CD1c-positive myeloid dendritic cell (primary cell): ENCODE results near the gene RND3.
A peak's percentile ranks its signal among the peaks of the same experiment; 100 is the strongest.

ENCODE experiments used
- DNase-seq: peaks from one replicate; pipeline ENCODE4 v3.0.0-alpha.2; 2016; ENCODE audit errors: extremely low spot score

Gene RND3, protein sequence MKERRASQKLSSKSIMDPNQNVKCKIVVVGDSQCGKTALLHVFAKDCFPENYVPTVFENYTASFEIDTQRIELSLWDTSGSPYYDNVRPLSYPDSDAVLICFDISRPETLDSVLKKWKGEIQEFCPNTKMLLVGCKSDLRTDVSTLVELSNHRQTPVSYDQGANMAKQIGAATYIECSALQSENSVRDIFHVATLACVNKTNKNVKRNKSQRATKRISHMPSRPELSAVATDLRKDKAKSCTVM

DNA sequence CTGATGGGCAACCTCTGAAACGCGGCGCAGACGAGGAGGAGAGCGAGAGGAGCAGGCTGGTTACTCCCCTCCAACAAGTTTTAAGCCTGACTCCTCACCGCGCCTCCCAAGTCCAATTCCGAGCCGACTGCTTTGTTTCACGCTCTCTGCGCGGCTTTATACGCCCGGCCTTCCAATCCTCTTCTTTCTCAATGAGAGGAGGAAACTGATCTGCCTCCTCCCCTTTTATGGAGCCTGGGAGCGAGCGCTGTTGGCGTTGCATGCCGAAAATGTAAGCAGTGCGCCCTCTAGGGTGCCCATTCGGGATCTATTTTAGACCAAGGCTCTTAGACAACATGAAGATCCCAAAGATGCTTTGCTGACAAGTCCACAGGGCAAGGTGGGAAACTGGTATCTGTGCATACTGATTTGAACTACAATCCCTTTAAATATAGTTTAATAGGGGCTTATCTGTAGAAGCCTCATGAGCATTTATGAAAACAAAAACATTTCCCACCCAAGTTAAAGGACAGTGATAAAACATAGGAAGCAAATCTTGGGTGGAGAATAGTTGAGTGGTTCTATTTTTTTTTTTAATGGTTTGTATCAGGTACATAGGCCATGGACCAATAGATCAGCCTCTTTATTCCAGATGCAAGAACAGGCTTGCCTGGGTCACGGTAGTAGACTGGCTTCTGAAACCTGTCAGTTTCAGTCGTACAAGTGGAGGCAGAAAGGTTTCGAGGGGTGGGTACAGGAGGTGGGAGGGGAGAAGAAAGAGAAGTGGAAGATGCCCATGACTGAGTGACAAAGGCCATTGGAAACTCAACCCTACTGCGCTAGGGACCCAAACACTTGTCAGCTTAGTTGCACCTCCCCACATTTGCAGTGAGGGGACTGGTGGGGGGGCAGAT, at the start of gene RND3:
RND3 (minus strand) TSS at position 131 of the 893 bp plus-strand sequence. CDS start 250 bp downstream, outside the sequence.
- peak; percentile 74 for DNase-seq

DNA sequence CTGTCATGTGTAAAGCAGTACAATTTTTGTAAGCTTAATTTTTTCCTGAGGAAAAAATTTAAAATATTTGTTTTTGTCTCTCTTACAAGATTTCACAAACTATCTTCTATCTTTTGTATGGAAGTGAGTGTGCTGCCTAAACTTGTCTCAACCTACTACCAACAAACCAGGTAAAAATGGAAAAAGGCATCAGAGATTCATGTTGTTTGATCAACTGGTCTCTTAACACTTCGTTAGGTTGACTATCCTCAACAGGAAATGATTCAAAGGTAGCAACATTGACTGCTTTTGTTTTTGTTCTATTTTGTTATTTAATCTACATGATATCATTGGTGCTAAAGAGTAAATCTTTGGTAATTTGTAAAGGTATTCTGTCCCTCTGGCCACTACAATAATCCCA, 47.7 kb upstream of the RND3 start:
- no peak for DNase-seq

DNA sequence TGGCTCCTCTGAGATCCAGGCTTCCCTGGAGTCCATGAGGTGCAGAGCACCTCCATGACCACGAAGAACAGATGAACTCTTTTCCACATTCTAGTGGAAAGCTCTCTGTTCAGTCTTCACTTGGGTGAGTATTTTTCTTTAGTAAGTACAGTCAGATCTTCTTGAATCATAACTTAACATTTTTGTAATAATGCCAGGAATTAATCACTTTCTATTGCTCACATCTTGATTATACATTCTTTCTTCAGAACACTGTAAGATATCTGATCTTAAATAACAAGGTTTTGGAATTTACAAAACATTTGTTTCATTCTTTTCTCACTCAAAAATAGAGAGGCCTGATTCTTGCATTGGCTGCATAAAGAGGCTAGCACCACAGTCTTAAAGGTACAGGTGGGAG, 45.4 kb upstream of the RND3 start:
- no peak for DNase-seq

DNA sequence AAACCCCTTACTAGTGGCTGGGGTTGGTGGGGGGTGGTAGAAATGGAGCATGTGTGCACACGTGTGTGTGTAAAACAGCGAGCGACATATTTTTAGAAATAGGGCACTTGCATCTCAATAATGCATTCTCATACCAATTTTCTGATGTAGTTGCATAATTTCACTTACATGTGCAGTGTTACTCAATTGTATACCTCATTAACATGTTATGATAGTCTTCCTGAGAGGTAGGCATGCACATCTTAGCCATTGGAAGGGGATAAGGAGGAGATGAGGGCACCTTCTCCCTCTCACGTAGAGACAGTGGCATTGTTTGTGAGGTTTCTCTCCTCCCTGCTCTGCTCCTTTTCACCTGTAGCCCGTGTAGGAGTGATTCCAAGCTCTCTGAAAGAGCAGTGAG, 44.6 kb upstream of the RND3 start:
- DNase-seq = no peak

DNA sequence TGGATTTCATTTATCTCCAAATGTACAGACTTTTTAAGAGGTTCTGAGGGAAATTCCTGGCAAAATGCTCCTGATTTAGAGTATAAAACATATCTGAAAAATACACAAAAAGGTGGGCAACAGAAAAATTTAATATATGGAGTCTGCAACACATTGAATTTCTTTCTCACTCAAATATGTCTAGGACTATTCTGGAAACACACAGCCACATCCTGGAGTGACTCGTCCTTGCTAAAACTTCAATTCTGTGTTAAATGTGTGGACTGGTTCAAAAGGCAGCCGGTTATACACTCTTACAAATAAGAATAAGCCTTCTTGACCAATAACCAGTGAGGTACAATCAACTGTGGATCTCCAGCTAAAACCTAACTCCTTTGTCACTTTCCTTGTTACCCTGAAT, 44.1 kb upstream of the RND3 start:
- DNase-seq = no peak

DNA sequence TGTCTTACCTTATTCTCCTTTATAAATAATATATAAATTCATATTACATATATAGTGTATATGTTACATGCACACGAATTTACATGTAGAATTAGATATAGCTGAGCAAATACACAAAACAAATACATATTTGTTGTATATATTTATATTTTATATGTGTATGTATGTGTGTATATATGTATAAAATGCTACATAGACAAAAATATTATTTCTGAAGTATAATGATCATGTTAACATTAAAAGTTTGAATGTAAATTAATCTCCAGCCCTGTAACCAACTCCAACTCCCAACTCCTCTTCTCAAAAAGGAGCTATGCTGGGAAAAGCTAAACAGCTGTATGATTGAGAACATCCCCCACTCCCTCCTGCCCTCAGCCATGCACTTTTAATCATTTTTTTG, 42.7 kb upstream of the RND3 start:
- DNase-seq = no peak

DNA sequence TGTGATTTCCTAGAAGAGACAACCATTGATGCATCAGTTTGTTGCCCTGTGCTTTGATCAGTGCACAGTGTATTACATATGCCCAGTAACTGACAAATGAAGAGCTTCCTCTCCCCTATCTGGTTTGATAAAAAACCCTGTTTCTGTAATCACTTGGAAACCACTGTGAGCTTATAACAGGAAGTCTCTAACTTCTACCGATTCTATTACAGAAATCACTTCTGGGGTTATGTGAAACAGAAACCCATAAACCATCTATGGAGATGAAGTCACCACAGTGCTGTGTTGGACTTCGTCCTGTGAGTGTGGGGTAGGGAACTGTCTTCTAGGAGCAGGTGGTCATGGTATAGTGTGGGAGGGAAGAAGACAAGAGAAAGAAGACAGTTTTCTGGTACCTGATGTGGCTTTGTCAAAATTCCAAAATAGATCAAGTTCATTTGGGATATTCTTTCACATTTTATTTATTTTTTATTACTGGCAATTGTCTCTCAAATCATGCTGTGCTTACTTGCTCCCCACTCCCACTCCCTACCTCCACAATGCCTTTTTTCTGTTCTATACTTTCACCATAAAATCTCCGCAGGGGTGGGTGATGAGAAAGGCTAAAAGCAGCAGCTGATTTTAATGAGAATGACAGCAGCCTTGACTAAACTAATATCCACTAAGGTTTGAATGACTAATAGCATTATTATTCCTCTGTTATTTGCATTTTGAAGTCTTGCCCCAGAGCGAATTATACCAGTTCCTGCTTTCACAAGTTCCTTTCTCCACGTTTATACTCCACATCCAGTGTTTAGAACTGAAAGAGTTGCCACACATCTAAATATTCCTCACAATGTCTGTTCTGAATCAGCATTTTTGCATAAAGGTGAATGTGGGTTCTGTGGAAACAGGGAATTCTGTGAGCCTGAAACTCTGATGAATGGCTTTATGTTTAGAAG, 41.7 kb upstream of the RND3 start:
- no peak for DNase-seq

DNA sequence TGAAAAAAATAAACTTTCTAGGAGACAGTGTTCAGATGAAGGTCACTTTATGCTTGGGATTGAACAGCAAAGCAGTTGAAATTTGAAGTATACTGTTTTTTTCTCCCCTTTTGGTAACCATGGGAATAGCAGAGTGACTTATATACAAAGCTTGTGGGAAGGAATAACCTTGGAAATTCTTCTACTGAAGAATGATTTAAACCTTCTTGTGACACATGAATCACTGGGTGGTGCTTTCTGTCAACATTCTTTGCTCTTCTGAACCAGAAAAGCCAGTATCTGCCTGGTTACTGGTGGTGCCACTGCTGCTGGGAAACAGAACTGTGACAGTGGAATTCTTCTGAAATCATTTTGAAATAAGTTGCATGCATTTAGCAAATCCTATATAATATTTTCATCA, 39.4 kb upstream of the RND3 start:
- DNase-seq = no peak

DNA sequence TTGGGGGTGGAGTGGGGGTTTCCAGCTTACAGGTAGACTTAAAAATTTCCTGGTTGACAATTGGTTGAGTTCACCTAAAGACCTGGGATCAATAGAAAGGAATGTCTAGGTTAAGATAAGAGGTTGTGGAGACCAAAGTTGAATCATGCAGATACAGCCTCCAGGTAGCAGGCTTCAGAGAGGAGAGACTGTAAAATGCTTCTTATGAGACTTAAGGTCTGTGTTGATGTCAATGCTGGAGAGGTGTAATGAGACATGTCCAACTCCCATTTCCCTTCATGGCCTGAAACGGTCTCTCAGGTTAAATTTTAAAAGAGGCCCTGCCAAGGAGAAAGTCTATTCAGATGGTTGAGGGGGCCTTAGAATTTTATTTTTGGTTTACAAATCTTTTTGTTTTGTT, 38.5 kb upstream of the RND3 start:
- DNase-seq = no peak

DNA sequence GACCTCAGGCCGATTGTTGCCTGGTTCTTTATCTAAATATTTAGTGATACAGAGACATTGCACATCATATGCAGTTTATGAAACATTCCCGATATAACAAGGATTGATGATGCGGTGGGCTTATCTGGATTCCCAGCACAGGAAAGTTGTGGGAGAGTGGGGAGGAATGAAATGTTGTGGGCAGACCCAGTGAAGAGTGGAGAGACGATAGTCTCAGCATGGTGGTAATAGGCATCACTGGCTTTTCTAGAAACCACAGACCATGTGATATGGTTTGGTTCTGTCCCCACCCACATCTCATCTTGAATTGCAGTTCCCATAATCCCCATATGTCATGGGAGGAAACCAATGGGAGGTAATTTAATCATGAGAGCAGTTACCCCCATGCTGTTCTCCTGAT, 34.8 kb upstream of the RND3 start:
- DNase-seq = no peak

DNA sequence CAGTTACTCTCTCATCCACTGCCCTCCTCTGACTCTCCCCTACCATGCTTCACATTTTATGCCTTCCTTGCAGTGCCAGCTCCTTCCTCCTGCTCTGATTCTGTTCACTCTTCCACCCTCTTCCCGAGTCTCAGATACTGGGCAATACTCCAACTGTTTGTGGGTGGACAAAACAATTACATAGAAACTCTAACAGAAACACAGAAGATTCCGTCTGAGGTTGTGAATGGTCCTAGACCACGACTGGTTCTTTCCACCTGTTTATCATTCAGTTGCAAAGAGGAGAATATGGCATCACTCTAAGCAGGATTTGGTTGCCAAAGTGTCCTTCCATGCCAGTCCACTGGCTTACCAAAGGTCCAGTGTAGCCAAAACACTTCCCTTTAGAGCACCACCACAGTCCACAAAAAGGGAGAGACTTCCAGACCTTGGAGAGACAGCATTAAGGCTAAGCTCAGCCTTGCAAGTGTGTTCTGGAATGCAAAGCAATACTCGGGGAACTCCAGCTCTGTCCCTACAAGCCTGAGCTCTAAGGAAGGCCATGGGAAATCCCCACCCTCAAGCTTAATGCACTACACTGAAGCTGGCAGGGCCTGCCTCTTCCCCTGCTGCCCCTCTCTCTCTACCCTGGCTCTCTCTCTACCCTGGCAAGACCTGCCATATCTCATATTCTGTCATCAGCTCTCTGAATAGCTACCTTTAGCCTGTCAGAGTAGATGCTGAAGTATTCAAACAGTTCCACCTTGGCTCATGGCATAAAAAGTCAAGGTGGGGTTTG, 33.6 kb upstream of the RND3 start:
- no peak for DNase-seq

DNA sequence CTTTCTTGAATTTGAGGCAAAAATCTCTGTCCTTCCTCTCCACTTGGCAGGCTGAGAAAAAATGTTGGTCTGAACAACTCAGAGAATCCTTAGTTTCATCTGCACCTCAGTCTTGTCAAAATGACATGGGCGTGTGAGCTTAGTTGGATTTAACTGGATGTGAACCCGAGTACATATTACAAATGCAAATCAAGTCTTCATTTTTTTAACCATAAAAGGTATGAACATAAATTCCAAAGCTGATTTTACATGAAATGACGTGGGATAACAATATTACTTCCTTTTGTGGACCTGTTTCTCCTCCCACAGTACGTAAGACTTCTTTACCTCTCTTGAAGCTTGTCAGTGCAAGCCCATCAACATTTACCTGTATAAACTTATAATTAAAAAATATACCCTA, 32.6 kb upstream of the RND3 start:
- no peak for DNase-seq

DNA sequence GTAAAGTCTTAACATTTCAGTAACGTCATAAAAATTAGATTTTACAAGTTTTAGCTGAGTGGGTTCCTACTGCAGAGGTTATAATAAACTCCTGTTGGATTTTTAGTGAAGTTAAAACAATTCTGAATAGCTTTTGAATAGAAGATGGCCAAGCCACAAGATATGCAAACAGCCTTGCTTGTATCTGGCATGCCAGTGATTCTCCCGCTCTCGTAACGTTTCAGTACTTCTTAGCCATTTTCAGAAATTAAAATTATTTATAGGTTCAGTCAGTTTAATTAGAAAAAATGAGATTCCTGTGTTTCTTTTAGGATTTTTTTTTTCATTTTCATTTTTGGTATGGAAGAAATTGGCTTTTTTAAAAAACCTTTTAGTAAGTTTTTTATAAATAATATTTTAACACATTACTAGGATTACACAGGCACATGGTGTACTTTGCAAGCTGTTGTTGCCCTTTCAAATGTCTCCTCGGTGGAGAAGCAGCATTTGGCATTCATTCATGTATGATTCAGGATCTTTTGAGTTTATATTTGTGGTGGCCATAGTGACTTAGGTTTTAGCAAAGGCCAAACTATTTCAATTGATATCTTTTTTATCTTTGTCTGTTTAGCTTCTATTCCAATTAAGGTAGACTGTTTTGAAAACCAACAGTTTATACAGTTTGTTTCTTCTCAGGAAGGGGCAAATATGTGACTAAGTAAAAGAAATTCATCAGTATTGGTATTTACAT, 30.6 kb upstream of the RND3 start:
- DNase-seq = no peak

DNA sequence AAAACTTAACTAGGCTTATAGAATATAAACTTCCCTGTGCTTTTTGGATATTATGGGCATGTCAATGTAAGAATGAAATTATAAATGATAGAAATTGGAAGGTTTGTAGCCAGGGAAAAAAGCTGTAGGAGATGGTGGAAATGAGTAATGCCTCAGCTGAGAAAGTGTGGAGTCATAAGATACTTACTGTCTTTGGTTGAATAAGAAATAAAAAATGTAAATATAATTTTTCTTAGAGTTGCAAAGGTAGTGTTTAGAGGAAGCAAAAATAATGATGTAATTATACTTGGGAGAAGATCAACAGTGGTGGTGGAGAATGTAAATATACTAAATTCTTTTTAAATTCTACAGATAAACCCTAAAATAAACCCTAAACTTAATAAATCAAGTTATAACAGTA, 26.2 kb upstream of the RND3 start:
- no peak for DNase-seq

DNA sequence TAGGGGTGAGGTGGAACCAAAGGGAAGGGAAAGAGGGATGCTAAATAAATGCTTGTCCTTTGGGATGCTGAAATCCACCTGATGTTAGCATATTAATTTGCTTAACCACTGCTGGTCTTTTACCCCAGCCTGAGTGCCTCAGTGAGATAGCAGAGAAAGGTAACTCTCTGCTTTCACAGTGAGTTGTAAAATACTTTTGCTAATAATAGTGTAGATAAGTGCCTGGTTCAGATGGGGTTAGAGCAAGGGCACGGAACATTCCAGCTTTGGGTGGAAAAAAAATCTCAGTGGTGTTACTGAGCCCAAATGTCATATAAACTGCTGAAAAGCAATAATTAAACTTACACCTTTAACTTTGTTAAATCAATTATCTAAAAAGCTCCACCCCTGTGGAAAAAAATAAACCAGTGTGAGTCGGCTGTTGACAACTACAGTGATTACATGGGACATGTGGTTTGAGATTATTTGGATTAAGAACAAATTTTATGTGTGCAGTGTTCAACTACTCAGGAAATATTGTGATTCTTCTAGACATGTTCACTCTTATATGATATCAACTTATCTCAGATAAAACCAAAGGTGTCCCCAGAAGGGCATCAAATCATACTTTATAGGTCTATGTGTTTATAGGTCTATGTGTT, 21.1 kb upstream of the RND3 start:
- DNase-seq = no peak

DNA sequence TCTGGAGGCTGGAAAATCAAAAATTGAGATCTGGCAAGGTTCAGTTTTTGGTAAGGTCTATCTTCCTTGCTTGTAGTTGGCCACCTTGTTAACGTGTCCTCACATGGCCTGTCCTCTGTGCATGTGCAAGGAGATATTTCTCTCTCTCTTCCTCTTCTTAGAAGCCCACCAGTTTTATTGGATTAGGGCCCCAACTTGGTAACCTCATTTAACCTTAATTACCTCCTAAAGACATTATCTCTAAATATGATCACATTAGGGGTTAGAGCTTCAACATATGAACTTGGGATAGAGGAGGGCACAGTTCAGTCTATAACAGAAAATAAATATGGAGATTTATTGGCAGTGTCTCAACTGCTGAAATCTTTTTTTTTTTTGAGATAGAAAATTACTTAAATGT, 19.6 kb upstream of the RND3 start:
- DNase-seq = no peak

DNA sequence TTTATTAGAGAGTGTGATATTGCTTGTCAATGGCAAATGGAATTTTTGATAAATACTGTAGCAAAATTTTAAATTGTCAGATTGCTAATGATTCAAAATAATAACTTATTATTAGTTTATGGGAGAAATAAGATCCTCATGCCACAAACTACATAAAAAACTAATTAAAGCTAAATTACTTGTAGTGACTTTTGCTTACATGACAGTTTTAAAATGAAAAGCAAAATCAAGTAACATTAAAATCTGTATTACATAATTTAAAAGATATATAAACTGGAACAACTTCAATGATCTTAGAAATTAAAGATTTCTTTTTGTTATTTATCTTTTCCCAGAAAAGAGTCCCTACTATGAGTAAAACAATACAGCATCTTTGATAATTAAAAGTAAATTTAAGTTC, 17.7 kb upstream of the RND3 start:
- DNase-seq = no peak

DNA sequence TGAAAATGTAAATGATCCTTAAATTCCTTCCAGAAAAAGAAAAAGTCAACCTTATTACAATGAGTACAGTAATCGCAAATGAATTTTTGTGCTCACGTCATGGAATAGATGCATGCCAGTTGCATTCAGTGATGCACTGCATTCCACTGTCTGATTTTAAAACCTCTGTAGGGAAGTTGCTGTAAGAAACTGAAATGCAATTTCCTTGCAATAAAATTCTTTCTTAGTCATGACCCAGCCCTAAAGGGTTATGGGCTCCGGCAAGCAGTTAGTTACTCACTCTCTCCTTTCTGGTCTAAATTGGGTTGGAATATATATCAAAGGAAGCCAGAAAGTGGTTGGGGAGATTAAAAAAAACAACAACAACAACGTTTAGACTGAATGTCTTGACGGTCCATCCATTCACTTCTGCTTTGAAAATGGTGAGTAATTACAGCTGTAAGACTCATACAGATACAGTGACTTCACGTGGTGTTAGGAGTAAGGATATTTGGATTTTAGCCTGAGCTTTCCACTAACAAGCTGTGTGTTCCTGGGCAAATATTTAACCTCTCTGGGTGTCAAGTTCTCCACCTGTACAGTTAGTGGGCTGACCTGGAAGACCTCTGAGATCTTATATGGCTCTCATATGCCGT, 8.6 kb upstream of the RND3 start:
- DNase-seq = no peak

DNA sequence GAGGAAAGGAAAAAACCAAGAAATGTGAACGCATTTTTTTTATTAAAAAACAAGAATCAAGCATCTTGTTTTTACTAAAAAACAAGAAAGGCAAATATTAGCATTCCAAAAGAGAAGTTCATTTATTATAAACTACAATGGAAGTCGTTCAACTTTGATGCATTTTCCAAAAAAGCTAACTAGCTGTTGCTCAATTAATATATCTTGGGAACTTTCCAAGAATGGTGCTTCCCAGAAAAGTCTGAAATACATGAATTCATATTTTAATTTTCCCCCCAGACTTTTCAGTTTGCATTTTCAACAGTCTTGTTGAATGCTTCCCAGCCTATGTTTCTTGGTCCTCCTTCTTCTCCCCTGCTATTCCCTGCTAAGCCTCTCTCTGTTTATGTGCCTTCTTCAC, 7.5 kb upstream of the RND3 start:
- DNase-seq = no peak
